HG03354 (cell line): ENCODE measurements around the gene SRSF10.
"Not testable (repeated sequence)": the region's sequence is repeated elsewhere in the genome, so short reads cannot be mapped to it uniquely, and the experiment has no call there.

ENCODE experiments used
- ATAC-seq: cut with Tn5 transposase; IDR thresholded peaks from one replicate; pipeline ENCODE4 v1.9.1; 2021; ENCODE audit warnings: mild to moderate bottlenecking; ENCODE audit not compliant: unreplicated experiment, poor library complexity, severe bottlenecking

The SRSF10 gene

DNA sequence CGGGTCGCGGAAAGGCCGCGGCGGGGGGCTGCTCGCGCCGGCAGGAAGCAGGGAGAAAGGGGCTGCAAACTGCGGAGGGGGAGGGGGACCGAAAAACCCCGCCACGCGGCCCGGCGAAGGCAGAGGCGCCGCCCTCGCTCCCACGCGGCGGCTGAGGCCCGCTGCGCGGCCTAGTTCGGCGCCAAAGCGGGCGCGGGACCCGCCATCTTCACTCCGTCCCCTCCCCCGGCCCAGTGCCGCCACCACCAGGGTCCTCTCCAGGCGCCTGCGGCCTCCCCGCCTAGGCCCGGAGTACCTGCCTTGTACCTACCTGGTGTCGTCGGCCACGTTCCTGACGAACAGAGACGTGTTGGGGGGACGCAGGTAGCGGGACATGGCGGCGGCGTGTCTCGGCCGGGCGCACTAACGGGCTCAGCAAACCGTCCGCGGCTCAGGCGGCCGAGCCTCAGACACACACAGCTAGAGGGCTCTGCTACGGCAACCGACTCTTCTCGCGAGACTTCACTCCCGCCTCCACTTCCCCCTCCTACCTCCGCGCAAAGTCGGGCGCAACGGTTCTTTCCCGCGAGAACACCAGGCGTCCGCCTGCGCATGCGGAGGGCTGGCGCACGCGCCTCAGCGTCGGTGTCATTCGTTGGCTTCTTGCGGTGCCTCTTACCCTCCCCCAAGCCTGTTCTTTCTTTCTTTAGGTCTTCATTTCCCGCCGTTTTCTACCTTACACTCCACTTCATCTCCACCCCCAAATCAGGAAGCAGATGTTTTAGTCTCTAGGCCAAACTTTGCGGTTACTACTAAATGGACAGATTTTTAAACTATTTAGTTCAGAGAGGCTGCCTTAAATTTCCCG, at the start of gene SRSF10:
Gene SRSF10 (minus strand): TSS at position 447 of the 847 bp plus-strand sequence. CDS start 72 bp downstream, at position 375.
- peak; percentile 92 for ATAC-seq

DNA sequence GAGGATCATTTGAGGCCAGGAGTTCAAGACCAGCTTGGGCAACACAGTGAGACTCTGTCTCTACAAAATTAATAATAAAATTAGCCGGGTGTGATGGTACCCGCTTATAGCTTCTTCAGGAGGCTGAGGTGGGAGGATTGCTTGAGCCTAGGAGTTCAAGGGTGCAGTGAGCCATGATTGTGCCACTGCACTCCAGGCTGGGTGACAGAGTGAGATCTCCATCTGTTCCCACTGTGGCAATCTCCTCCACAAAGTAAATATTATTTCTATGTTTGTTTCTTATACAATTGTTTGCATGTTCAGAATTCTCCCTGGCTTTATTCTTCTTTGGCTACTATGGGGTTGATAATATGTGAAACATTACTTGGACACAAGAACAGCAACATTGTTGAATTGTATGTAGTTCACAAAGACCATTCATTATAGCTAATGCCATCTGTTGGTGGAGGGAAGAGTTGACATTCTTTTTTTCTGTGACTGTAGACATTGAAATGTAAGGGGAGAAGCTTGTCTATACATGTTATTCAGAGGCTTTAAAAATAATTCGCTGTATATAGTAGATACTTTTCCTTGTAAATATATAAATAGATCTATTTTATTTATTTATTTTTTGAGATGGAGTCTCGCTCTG, 47.8 kb upstream of the SRSF10 start:
- no peak for ATAC-seq

DNA sequence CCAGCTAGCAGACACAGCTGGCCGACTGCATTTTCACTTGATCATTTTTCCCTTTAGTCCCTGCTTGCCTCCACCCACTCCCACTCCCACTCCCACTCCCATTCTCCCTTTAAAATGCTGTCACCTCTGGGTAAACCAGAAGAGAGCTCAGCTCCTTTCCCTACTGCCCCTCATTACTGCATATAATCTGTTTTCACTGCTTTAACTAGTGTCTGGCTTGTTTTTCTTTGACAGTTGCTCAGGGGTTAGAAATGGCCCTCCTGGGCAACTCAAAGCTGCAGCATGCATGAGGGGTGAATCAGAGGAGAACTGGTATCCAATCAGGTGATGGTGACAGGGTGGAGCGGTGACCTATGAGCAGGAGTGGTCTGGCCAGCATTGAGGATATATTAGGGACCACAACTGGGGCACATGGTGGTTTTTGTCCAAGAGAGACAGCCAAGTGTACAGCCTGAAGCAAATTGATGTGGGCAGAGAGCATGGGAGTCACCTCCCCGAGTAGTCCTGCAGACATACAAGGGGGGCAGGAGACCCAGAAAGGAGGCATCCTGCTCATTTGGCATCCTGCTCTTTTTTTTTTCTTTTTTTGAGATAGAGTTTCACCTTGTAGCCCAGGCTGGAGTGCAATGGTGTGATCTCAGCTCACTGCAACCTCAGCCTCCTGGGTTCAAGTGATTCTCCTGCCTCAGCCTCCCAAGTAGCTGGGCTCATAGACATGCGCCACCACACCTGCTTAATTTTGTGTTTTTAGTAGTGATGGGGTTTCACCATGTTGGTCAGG, 42.6 kb upstream of the SRSF10 start:
- no peak for ATAC-seq

DNA sequence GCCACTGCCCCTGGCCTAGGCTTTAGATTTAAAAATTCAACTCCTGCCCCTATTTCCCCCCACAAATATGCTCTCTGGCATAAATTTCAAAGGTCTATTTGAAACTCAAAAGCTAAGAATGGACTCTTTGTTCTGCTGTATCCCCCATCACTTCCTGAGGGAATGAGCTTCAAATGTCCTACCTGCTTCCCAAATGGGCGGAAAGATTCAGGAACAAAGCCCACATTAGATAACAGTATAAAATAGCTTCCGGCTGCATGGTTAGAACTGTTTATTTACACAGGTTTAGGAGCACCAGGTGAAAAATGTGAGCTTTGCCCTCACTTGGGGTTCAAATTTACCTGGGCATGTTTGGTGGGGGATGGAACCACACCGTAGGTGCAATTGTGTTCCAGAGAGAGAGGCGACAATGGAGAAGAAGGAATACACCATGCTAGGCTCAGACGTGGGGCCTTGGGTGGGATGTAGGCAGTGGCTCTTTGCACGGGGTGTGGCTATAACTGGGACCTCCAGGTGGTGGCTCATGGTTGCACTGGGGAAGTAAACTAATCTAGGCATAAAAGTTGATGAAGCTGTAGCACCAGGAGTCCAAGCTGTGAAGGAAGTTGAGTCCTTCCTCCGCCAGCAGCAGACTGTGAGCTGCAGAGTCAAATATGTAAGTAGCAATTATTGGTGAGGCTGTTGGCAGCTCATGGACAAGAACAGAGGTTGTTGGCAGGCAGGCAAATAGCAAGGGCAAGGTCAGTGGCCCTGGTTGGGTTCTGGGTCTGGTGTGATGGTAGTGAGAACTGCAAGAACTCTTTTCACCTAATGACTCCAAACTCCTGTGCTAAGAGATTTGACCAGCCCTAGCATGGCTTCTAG, 41.5 kb upstream of the SRSF10 start:
- ATAC-seq = no peak

DNA sequence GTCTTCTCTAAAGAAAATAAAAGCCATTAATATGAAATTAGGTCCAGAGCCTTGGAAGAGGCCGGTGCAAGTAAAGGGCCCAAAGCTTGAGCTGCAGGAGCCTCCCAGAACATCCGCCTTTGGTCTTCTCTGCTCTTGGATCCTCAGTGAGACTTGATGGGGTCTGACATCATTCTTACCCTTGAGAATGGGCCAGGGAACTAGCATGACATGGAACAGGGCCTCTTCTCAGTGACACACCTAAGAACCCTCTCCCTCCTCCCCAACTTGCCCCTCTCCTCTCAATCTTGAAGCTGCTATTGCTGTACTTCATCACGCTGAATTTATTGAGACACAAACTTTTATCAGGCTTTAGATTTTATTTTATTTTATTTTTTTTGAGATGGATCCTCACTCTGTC, 40.3 kb upstream of the SRSF10 start:
- ATAC-seq = no peak

DNA sequence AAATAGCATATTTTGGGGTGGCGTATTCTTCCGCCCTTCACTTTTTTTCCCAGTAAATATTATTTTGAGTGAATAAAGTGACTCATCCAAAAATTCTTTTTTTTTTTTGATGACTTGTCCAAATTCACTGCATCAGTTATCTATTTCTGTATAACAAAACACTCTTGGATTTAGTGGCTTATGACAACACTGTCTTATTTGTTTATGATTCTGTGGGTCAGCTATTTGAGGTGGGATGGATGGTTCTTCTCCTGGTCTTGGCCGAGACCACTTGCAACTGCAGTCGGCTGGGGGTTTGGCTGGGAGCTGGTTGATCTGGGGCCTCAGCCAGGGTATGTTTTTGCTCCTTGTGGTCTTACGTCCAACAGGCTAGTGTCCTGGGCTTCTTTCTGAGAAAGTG, 39.9 kb upstream of the SRSF10 start:
- no peak for ATAC-seq

DNA sequence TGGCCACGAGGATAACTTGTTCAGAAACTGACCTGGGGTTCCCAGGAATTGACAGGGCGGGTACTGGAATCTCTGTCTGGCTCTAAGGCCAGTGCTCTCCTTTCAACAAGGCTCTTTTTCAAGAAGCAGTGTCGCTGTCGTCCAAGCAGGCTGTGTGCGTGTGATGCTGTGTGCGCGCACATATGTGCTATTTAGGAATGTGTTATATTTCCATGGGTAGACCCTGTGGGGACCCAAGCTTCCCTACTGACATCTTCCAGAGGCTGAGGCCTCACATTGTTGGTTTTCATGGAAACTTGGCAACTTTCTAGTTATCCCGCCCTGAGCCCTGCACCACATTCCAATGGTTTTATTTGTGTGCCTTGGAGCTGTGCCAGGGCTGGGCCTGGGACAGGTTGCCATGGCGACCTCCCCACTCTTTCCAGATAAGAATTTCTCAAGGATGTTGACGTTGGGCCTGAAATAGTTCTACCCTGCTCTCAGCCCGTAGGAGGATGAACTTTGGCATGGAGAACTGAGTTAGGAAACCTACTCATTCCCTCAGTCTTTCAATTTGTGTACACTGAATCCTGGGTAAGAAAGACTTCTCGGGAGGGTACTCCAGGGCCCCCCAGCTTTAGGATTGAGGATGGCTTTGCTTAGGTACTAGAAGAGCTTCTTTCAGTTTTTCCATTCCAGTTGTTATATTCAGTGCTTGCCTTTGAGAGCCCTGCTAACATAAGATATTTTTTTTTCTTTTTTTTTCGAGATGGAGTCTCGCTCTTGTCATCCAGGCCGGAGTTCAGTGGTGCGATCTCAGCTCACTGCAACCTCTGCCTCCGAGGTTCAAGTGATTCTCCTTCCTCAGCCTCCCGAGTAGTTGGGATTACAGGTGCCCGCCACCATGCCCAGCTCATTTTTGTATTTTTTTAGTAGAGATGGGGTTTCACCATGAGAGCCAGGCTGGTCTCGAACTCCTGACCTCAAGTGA, 38.8 kb upstream of the SRSF10 start:
- ATAC-seq = no peak

DNA sequence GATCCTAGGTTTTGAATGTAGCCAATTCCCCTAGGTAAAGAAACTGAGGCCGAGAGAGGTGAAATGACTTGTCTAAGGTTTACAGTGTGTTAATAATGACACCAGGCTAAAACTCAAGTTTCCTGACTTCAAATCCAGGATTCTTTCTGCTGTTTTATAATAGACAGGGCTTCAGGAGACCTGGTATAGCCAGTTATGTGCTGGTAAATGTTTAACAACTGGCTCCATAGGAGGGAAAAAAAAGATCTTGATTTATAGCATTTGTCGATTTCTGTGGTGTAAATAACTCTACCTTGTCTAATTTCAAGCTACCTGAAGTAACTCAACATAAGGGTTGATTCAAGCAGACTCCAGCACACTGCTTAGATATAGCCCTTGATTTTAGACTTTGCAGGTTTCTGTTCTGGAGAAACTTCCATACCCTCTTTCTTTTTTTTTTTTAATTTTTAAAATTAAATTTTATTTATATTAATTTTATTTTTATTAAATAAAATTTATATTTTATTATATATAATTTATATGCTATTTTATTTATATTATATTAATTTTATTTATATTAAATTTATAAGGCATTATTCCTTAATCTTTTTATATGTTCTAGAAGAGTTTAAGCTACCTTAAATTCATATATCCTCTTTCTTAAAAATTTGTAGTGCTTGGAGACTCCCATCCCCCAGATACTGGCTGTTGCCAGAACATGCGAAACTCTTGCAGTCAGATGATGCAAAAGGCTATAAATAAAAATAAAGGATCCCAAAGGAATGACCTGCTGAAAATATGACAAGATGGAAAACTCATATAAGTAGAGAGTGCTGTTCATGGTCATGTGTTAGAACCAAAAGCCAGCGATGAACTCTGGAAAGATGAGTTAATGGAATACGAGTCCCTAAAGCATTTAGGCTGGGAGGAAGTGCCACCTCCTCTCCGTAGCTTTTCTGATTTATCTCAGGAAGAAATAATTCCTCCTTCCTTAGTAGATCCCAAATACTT, 35.4 kb upstream of the SRSF10 start:
- ATAC-seq = no peak

DNA sequence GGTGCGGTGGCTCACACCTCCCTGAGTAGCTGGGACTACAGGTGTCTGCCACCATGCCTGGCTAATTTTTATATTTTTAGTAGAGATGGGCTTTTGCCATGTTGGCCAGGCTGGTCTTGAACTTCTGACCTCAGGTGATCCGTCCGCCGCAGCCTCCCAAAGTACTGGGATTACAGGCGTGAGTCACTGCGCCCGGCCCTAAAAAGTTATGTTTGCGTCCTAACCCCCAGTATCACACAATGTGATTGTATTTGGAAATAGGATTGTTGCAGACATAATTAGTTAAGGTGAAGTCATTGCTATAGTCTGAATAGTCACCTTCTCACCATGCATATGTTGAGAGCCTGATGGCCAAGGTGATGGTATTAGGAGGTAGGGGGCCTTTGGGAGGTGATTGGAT, 32.8 kb upstream of the SRSF10 start:
- not testable (repeated sequence) for ATAC-seq

DNA sequence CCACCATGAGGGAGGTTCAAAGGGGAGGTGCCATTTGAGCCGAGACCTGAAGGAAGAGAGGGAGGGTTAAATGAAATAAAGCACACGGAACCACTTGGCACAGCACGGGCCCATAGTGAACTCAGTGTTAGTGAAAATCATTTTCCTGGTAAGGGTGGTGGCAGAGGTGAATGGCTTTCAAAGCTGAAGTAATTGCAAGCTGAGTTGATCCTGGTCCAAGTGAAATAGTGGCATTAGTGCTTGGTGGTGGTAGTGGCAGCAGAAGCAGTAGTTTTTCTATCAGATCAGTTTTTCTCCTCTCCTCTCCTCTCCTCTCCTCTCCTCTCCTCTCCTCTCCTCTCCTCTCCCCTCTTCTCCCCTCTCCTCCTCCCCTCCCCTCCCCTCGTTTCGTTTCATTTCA, 30.5 kb upstream of the SRSF10 start:
- no peak for ATAC-seq

DNA sequence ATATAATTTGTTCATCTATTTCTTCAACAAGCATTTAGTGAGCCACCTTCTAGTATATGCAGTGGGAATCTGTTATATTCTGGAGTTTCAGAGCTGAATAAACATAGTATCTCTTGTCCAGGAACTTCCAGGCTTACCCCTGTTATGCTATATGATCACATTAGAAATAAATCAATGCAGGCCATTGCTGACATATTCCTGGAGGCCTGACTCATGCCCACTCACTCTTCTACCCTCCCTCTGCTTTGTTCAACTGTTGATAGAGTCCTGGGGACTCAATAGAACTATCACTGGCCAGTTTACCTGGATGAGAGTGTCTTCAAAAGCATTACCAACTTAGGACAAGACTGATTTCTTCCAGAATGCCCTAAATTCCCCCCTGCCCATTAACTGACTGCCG, 29.3 kb upstream of the SRSF10 start:
- ATAC-seq = no peak

DNA sequence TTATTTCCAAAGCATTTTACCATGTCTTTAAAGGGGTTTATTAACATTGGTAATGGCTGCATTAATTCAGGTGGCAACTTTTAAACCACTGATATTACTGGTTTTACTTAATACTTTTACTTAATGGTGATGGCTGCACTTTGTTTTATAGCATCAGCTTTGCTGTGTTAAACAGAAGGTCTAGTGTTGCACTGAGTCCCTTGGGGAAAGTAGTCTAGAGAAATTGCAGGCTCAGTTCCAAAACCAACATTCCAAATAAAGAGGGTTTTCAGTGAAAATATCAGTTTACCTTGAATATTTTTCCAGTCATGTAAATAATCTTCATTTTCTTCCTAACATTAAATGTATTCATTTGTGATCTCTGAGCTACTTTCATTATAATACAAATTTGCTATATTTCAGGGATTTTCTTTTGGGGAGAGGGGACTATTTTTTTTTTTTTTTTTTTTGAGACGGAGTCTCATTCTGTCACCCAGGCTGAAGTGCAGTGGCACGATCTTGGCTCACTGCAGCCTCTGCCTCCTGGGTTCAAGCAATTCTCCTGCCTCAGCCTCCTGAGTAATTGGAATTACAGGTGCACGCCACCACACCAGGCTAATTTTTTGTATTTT, 28.6 kb upstream of the SRSF10 start:
- ATAC-seq = not testable (repeated sequence)

DNA sequence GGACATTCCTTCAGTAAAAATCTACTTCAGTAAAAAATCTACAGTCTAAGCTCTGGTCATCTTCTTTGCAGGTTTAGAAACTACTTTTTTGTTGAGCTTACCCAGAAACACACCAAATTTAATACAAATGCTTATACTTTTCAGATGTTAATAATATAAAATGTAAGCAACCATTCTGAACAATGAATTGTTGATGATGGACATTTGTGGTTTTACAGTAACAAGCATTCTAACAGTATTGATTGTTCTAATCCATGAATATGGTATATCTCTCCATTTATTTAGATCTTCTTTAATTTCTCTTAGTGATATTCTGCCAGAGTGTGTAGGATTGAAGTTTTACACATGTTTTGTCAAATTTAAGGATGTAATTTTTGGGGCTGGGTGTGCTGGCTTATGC, 27.0 kb upstream of the SRSF10 start:
- no peak for ATAC-seq

DNA sequence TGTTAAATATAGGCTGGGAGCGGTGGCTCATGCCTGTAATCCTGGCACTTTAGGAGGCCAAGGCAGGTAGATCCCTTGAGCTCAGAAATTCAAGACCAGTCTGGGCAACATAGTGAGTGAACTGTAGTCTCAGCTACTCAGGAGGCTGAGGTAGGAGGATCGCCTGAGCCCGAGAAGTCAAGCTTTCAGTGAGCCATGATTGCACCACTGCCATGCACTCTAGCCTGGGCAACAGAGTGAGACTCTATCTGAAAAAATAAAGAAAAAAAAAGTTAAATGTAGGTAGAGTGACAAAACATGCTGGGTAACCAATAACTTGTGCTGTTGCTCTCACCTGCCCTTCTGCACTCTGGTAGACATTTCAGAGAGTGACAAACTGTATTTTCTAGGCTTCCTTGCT, 25.0 kb upstream of the SRSF10 start:
- ATAC-seq = no peak

DNA sequence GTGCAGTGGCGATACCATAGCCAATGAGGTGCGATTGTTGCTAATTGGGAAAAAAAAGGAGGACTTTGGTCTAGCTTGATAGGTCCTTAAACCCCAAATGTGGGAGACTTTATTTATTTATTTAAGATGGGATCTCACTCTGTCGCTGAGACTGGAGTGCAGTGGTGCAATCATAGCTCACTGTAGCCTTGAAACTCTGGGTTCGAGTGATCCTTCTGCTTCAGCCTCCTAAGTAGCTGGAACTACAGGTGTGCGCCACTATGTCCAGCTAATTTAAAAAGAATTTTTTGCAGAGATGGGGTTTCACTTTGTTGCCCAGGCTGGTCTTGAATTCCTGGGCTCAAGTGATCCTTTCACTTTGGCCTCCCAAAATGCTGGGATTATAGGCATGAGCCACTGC, 24.0 kb upstream of the SRSF10 start:
- ATAC-seq = no peak

DNA sequence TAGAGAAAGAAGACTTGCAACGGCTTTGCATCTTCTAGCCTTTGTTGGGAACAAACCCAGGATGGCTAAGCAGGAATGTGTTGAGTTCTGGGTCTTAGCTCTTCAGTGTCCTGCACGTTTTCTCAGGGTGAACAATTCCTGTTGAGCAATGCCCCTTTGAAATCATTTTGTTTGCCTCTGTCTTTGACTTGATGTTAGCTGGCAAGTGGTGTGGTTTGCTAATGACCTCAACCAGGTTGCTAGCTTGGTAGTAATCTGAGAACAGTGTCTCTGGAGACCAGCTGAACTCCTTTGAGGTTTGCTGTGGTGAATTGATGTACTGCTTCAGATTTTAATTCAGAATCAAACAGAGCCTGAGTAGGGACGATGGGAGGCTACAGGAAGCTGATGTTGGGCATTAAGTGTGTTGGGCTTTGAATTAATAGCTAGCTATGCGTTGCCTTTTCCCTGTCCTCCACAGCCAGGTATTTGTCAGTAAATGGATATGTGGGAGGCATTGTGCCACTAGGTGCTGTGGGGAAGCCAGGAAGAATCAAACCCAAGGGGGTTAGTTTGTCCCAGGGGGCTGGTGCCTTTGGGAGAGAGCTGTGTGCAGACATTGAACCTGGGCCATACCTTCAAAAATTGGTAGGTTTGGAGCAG, 23.3 kb upstream of the SRSF10 start:
- no peak for ATAC-seq

DNA sequence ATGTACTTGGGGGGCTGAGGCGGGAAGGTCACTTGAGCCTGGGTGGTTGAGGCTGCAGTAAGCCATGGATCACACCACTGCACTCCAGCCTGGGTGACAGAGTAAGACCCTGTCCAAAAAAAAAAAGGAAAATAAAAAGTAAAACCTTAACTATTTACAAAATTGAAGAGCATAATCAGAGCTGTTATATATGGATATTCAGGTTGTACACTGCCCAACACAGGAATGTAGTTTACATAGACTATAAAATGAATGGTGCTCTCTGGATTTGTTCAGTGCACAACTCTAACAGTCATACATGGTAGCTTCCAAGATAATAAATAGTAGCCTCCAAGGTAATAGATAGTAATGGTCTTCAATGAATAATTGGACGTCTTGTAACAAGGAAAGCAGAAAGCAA, 22.6 kb upstream of the SRSF10 start:
- no peak for ATAC-seq
